ENCODE results near the gene TTF1.

- no peak for TF ChIP-seq IRF1 (CRISPR knock-in tag; IDR thresholded peaks at IDR 0.05; ENCODE audit: borderline replicate concordance)
- no peak for TF ChIP-seq ZNF140 (CRISPR knock-in tag; IDR thresholded peaks at IDR 0.05)
- TF ChIP-seq ZNF57 (CRISPR knock-in tag; IDR thresholded peaks at IDR 0.05): no peak
- TF ChIP-seq, protein P1, sequence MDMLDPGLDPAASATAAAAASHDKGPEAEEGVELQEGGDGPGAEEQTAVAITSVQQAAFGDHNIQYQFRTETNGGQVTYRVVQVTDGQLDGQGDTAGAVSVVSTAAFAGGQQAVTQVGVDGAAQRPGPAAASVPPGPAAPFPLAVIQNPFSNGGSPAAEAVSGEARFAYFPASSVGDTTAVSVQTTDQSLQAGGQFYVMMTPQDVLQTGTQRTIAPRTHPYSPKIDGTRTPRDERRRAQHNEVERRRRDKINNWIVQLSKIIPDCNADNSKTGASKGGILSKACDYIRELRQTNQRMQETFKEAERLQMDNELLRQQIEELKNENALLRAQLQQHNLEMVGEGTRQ (CRISPR knock-in tag; IDR thresholded peaks at IDR 0.05): no peak
- TF ChIP-seq, protein P2, sequence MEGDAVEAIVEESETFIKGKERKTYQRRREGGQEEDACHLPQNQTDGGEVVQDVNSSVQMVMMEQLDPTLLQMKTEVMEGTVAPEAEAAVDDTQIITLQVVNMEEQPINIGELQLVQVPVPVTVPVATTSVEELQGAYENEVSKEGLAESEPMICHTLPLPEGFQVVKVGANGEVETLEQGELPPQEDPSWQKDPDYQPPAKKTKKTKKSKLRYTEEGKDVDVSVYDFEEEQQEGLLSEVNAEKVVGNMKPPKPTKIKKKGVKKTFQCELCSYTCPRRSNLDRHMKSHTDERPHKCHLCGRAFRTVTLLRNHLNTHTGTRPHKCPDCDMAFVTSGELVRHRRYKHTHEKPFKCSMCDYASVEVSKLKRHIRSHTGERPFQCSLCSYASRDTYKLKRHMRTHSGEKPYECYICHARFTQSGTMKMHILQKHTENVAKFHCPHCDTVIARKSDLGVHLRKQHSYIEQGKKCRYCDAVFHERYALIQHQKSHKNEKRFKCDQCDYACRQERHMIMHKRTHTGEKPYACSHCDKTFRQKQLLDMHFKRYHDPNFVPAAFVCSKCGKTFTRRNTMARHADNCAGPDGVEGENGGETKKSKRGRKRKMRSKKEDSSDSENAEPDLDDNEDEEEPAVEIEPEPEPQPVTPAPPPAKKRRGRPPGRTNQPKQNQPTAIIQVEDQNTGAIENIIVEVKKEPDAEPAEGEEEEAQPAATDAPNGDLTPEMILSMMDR (IDR thresholded peaks at IDR 0.05 in 2 of 3, conservative IDR thresholded peaks at IDR 0.05 in 1 of 3; ENCODE audit: insufficient read depth in 2 of 3, low read depth in 1 of 3, low read length in 3 of 3): no peak
- no peak for TF ChIP-seq TAF1 (IDR thresholded peaks at IDR 0.05; ENCODE audit: control insufficient read depth, extremely low read depth, insufficient read depth, low read length, severe bottlenecking)
- TF ChIP-seq PRMT5 (CRISPR knock-in tag; IDR thresholded peaks at IDR 0.05): no peak
- no peak for TF ChIP-seq GTF2F1 (IDR thresholded peaks at IDR 0.05; ENCODE audit: low read depth, low read length)
- no peak for TF ChIP-seq RCOR1 (IDR thresholded peaks at IDR 0.05; ENCODE audit: borderline replicate concordance in 1 of 2, low read depth in 2 of 2, low read length in 2 of 2)
- no peak for TF ChIP-seq HMGN3 (IDR thresholded peaks at IDR 0.05; ENCODE audit: borderline replicate concordance, extremely low read depth, insufficient read length, low read depth, low read length)
Measured at GRCh38 chr9:132446887-132447286, 40.2 kb upstream of the TTF1 start.

Data from K562 (cell line).